Panc1 (cell line): ENCODE measurements around the gene PSMB7.

Source experiments
- TCF7L2 ChIP-seq: IDR thresholded peaks from 2 replicates; pipeline ENCODE4 v1.6.1; 2011; ENCODE audit warnings: mild to moderate bottlenecking, low read depth, low read length, inconsistent platforms
- TF ChIP-seq, protein P1 (sequence below): fragments of 450-650 bp; IDR thresholded peaks from 2 replicates; pipeline ENCODE4 v1.5.1; 2017; ENCODE audit warnings: mild to moderate bottlenecking
- TF ChIP-seq, protein P2 (sequence below), 2 experiments: IDR thresholded peaks; 2 replicates each; pipeline ENCODE4 v1.6.1; 2011 to 2012; ENCODE audit warnings: low read depth in 2 of 2, control low read depth in 1 of 2, low read length in 1 of 2, mild to moderate bottlenecking in 1 of 2, moderate library complexity in 1 of 2; ENCODE audit not compliant: insufficient read depth in 1 of 2

DNA sequence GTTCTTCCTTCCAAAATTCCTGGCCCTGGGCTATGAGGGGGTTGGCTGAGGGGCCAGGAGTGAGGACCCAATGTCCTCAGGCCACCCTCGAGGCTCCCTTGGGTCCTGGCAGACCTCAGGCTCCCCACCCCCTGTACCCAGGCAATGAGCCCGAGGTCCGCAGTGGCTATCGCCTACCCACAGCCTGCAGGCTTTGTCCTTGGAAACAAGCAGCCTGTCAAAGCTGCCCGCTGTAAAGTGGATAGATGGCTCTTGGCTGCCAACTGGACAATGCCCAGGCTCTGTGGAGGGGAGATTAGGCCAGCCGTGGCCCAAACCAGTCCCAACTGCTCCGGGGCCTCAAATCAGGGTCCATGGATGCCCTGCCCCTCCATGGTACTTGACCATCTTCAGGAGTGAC, 32.8 kb upstream of the PSMB7 start:
- TF ChIP-seq, protein P1, sequence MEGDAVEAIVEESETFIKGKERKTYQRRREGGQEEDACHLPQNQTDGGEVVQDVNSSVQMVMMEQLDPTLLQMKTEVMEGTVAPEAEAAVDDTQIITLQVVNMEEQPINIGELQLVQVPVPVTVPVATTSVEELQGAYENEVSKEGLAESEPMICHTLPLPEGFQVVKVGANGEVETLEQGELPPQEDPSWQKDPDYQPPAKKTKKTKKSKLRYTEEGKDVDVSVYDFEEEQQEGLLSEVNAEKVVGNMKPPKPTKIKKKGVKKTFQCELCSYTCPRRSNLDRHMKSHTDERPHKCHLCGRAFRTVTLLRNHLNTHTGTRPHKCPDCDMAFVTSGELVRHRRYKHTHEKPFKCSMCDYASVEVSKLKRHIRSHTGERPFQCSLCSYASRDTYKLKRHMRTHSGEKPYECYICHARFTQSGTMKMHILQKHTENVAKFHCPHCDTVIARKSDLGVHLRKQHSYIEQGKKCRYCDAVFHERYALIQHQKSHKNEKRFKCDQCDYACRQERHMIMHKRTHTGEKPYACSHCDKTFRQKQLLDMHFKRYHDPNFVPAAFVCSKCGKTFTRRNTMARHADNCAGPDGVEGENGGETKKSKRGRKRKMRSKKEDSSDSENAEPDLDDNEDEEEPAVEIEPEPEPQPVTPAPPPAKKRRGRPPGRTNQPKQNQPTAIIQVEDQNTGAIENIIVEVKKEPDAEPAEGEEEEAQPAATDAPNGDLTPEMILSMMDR: no peak
- TF ChIP-seq, protein P2, sequence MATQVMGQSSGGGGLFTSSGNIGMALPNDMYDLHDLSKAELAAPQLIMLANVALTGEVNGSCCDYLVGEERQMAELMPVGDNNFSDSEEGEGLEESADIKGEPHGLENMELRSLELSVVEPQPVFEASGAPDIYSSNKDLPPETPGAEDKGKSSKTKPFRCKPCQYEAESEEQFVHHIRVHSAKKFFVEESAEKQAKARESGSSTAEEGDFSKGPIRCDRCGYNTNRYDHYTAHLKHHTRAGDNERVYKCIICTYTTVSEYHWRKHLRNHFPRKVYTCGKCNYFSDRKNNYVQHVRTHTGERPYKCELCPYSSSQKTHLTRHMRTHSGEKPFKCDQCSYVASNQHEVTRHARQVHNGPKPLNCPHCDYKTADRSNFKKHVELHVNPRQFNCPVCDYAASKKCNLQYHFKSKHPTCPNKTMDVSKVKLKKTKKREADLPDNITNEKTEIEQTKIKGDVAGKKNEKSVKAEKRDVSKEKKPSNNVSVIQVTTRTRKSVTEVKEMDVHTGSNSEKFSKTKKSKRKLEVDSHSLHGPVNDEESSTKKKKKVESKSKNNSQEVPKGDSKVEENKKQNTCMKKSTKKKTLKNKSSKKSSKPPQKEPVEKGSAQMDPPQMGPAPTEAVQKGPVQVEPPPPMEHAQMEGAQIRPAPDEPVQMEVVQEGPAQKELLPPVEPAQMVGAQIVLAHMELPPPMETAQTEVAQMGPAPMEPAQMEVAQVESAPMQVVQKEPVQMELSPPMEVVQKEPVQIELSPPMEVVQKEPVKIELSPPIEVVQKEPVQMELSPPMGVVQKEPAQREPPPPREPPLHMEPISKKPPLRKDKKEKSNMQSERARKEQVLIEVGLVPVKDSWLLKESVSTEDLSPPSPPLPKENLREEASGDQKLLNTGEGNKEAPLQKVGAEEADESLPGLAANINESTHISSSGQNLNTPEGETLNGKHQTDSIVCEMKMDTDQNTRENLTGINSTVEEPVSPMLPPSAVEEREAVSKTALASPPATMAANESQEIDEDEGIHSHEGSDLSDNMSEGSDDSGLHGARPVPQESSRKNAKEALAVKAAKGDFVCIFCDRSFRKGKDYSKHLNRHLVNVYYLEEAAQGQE (IDR thresholded peaks at IDR 0.05; ENCODE audit: insufficient read depth in 1 of 2, low read depth in 2 of 2, low read length in 1 of 2): no peak
- no peak for TF ChIP-seq TCF7L2
